CD4-positive, alpha-beta T cell (primary cell): ENCODE measurements around the gene GABRP. TPM values are rescaled to one million over a fixed set of nuclear protein-coding genes. Genes with fewer than 3 reads are reported as not detected.
"Not testable (repeated sequence)": the region's sequence is repeated elsewhere in the genome, so short reads cannot be mapped to it uniquely, and the experiment has no call there.

Source experiments
- ATAC-seq: fragments of 200-7000 bp; cut with Tn5 transposase; one replicate; pipeline ENCODE4 v1.10.0; 2022; ENCODE audit warnings: mild to moderate bottlenecking; ENCODE audit not compliant: poor library complexity
- CTCF ChIA-PET: fragments of 350-600 bp; sonication (Branson Sonifier 250); formaldehyde crosslinking; loops from one replicate; lab custom pipeline; 2021; ENCODE audit warnings: antibody characterized with exemption, inconsistent platforms; lab: Charles Lee
- POLR2A ChIA-PET: fragments of 350-600 bp; sonication (Branson Sonifier 250); formaldehyde crosslinking; loops from one replicate; lab custom pipeline; 2021; ENCODE audit warnings: antibody characterized with exemption, inconsistent platforms; lab: Charles Lee
- DNase-seq, 14 experiments: peaks; one replicate each; pipeline ENCODE4 v3.0.0-alpha.2; 2013 to 2020; ENCODE audit warnings: mixed read lengths in 2 of 14
- H3K27ac ChIP-seq, 2 donors: one replicate each; pipeline versions ENCODE4 v1.5.1 to v1.7.0; 2013; ENCODE audit warnings: low read length in 2 of 2, low read depth in 1 of 2, mild to moderate bottlenecking in 1 of 2
- H3K27me3 ChIP-seq, 2 experiments: 1 replicate in 1 of 2; 2 replicates in 1 of 2; pipeline versions ENCODE4 v1.6.1 to v1.7.0; 2013; ENCODE audit warnings: low read length in 2 of 2, control low read depth in 1 of 2, mild to moderate bottlenecking in 1 of 2, moderate library complexity in 1 of 2; ENCODE audit not compliant: insufficient read depth in 2 of 2, control insufficient read depth in 1 of 2
- H3K36me3 ChIP-seq: one replicate; pipeline ENCODE4 v1.6.1; 2013; ENCODE audit warnings: low read length, control low read depth; ENCODE audit not compliant: insufficient read depth
- H3K4me1 ChIP-seq: one replicate; pipeline ENCODE4 v1.6.1; 2013; ENCODE audit warnings: low read length, control low read depth; ENCODE audit not compliant: insufficient read depth
- H3K4me3 ChIP-seq: one replicate; pipeline ENCODE4 v1.5.1; 2013; ENCODE audit warnings: mild to moderate bottlenecking, low read length, moderate library complexity
- H3K9me3 ChIP-seq, 2 experiments: 1 replicate in 1 of 2; 2 replicates in 1 of 2; pipeline versions ENCODE4 v1.6.1 to v1.7.0; 2013; ENCODE audit warnings: low read length in 2 of 2, mild to moderate bottlenecking in 2 of 2, control low read depth in 1 of 2, moderate library complexity in 1 of 2; ENCODE audit not compliant: control insufficient read depth in 1 of 2, insufficient read depth in 1 of 2
- H3K27ac Mint-ChIP-seq: one replicate; pipeline ENCODE4 v1.8.0; 2020; ENCODE audit warnings: mixed read lengths
- H3K27me3 Mint-ChIP-seq: one replicate; pipeline ENCODE4 v1.8.0; 2021; ENCODE audit warnings: mixed read lengths
- H3K36me3 Mint-ChIP-seq: one replicate; pipeline ENCODE4 v1.8.0; 2021; ENCODE audit warnings: low read depth, mixed read lengths
- H3K4me1 Mint-ChIP-seq: one replicate; pipeline ENCODE4 v1.8.0; 2021; ENCODE audit warnings: low read depth, mixed read lengths
- H3K4me3 Mint-ChIP-seq: one replicate; pipeline ENCODE4 v1.8.0; 2020; ENCODE audit warnings: mild to moderate bottlenecking, mixed read lengths
- H3K9me3 Mint-ChIP-seq: one replicate; pipeline ENCODE4 v1.8.0; 2020; ENCODE audit warnings: mixed read lengths
- CTCF ChIP-seq: fragments of 200-600 bp; IDR thresholded peaks from one replicate; pipeline ENCODE4 v1.8.0; 2022; ENCODE audit warnings: antibody characterized with exemption, mild to moderate bottlenecking
- intact Hi-C, 2 experiments: fragments of 100-400 bp; cut with DNase I in 1 of 2; cut with micrococcal nuclease in 1 of 2; formaldehyde crosslinking; loops; one replicate each; pipeline versions ENCODE4 v1.15.1 to v1.9.0; 2023 to 2025; cut with DNase I, micrococcal nuclease
- total RNA-seq, 174 experiments: library from RNA in 2 of 174; stranded (reverse) in 2 of 174; gene quantifications; one replicate each; pipeline ENCODE4 v1.2.3 and lab custom pipeline; 2021 to 2026

GABRP gene
- total RNA-seq, 2 experiments from 2014 or later: not detected

- ChIA-PET POLR2A (no interaction called here), CTCF (no interaction called here)
- no peak overlapping the region for H3K27ac Mint-ChIP-seq
- DNase-seq (no peak), ATAC-seq (no peak)
- H3K4me1 ChIP-seq: no peaks in the 10 kb centered on the region
- H3K4me1 Mint-ChIP-seq: no peaks in the 10 kb centered on the region
- no peak overlapping the region for H3K4me3 Mint-ChIP-seq
- no peak for TF ChIP-seq CTCF
- no peaks in the 10 kb centered on the region for H3K9me3 Mint-ChIP-seq
- intact Hi-C loops: no loop called here
- no peak overlapping the region for H3K4me3 ChIP-seq
- H3K27me3 ChIP-seq: peaks cover 0 to 10% of the 10 kb centered on the region in 2 experiments
- no peak overlapping the region for H3K27ac ChIP-seq
- no peaks in the 10 kb centered on the region for H3K9me3 ChIP-seq
- peaks cover 14% of the 10 kb centered on the region for H3K27me3 Mint-ChIP-seq
- no peaks in the 10 kb centered on the region for H3K36me3 Mint-ChIP-seq
- H3K36me3 ChIP-seq: no peaks in the 10 kb centered on the region
Measured at GRCh38 chr5:170761708-170762066, 21.8 kb upstream of the GABRP start.

GRCh38 chr5:170762298-170762697 is 21.2 kb upstream of the GABRP start:
- ATAC-seq, POLR2A ChIA-PET, H3K4me1 Mint-ChIP-seq: not testable (repeated sequence)

GRCh38 chr5:170765868-170766267 is 17.7 kb upstream of the GABRP start:
- H3K4me1 Mint-ChIP-seq, H3K27ac ChIP-seq, H3K4me3 Mint-ChIP-seq, ATAC-seq, H3K9me3 Mint-ChIP-seq, DNase-seq, H3K36me3 ChIP-seq, intact Hi-C loops, H3K4me1 ChIP-seq, H3K9me3 ChIP-seq, CTCF ChIA-PET, H3K36me3 Mint-ChIP-seq, H3K4me3 ChIP-seq, H3K27ac Mint-ChIP-seq, H3K27me3 ChIP-seq, POLR2A ChIA-PET: not testable (repeated sequence)
- peaks cover 12% of the 10 kb centered on the region for H3K27me3 Mint-ChIP-seq

More at GRCh38 chr5:170762298-170762697, 21.2 kb upstream of the GABRP start:
- intact Hi-C loops, H3K27ac ChIP-seq, H3K36me3 Mint-ChIP-seq, H3K4me3 ChIP-seq, H3K4me3 Mint-ChIP-seq, H3K36me3 ChIP-seq, DNase-seq, H3K9me3 Mint-ChIP-seq, H3K27ac Mint-ChIP-seq, H3K9me3 ChIP-seq, CTCF ChIA-PET, H3K4me1 ChIP-seq: not testable (repeated sequence)
- H3K27me3 ChIP-seq: peaks cover 0 to 10% of the 10 kb centered on the region in 2 experiments
- peaks cover 14% of the 10 kb centered on the region for H3K27me3 Mint-ChIP-seq

GRCh38 chr5:170769246-170769645 is 14.3 kb upstream of the GABRP start:
- Histone ChIP-seq H3K9me3 (no peaks in the 10 kb centered on the region), H3K27ac (no peak overlapping the region), H3K27me3 (no peaks in the 10 kb centered on the region), H3K4me3 (no peak overlapping the region), H3K4me1 (no peaks in the 10 kb centered on the region), H3K36me3 (no peaks in the 10 kb centered on the region)
- ChIA-PET POLR2A (no interaction called here), CTCF (interaction anchor here (1.0 kb wide), 1 partner anchor 22 kb away, joined by 3 read pairs; no protein-coding TSS in a partner anchor)
- intact Hi-C loops: no loop called here
- Mint-ChIP-seq H3K36me3 (no peaks in the 10 kb centered on the region), H3K27me3 (peaks cover 10% of the 10 kb centered on the region), H3K9me3 (no peaks in the 10 kb centered on the region), H3K4me3 (no peak overlapping the region), H3K4me1 (no peaks in the 10 kb centered on the region), H3K27ac (no peak overlapping the region)
- TF ChIP-seq CTCF: no peak
- ATAC-seq (no peak), DNase-seq (no peak)
